A673 (cell line): ENCODE data around the gene FLRT2. TPM values are rescaled to one million over a fixed set of nuclear protein-coding genes. Genes with fewer than 3 reads are reported as not detected.

Experiments
- BruUV-seq: library from RNA; stranded (reverse); fragments of 400-500 nt; replicated peaks from 2 replicates; lab custom pipeline; 2021; lab: Mats Ljungman, UMichigan
- CTCF ChIA-PET: fragments of 300-600 bp; sonication (Branson Sonifier 250); formaldehyde crosslinking; loops from one replicate; lab custom pipeline; 2022; ENCODE audit warnings: antibody characterized with exemption; lab: Charles Lee
- POLR2A ChIA-PET: fragments of 300-600 bp; sonication (Branson Sonifier 250); formaldehyde crosslinking; loops from one replicate; lab custom pipeline; 2022; ENCODE audit warnings: antibody characterized with exemption; ENCODE audit not compliant: low non-redundant PET; lab: Charles Lee
- DNase-seq: peaks from one replicate; pipeline ENCODE4 v3.0.0-alpha.2; 2015; ENCODE audit warnings: low spot score
- H3K27ac ChIP-seq: fragments of 200-600 bp; sonication (generic); 2 replicates; pipeline ENCODE4 v1.5.1; 2016; ENCODE audit warnings: mixed run types, low read depth, mild to moderate bottlenecking, mixed read lengths, antibody characterized with exemption, low read length; ENCODE audit not compliant: poor library complexity, severe bottlenecking
- H3K27me3 ChIP-seq: fragments of 200-600 bp; sonication (generic); replicated peaks from 2 replicates; pipeline ENCODE4 v1.6.1; 2017; ENCODE audit warnings: mixed run types, low read depth, mild to moderate bottlenecking, mixed read lengths, antibody characterized with exemption, low read length; ENCODE audit not compliant: insufficient read depth, poor library complexity
- H3K36me3 ChIP-seq: fragments of 200-600 bp; sonication (generic); 2 replicates; pipeline ENCODE4 v1.6.1; 2016; ENCODE audit warnings: mixed run types, mild to moderate bottlenecking, mixed read lengths, antibody characterized with exemption, low read length; ENCODE audit not compliant: insufficient read depth, poor library complexity, severe bottlenecking
- H3K4me1 ChIP-seq: fragments of 200-600 bp; sonication (generic); 2 replicates; pipeline ENCODE4 v1.6.1; 2017; ENCODE audit warnings: mixed run types, mild to moderate bottlenecking, mixed read lengths, antibody characterized with exemption, low read length; ENCODE audit not compliant: insufficient read depth, poor library complexity, severe bottlenecking
- H3K4me3 ChIP-seq: fragments of 200-600 bp; sonication (generic); 2 replicates; pipeline ENCODE4 v1.5.1; 2016; ENCODE audit warnings: low read depth, mixed run types, mild to moderate bottlenecking, mixed read lengths, low read length; ENCODE audit not compliant: poor library complexity, severe bottlenecking
- H3K9me3 ChIP-seq: fragments of 200-600 bp; sonication (generic); 2 replicates; pipeline ENCODE4 v1.6.1; 2016; ENCODE audit warnings: mixed run types, low read depth, mild to moderate bottlenecking, mixed read lengths, antibody characterized with exemption, low read length; ENCODE audit not compliant: poor library complexity, severe bottlenecking
- EZH2 ChIP-seq: fragments of 200-600 bp; sonication (generic); IDR thresholded peaks from 2 replicates; pipeline ENCODE4 v1.6.1; 2017; ENCODE audit warnings: borderline replicate concordance, low read depth, mild to moderate bottlenecking, mixed read lengths, antibody characterized with exemption, low read length; ENCODE audit not compliant: poor library complexity, severe bottlenecking
- intact Hi-C: fragments of 100-400 bp; cut with micrococcal nuclease; formaldehyde crosslinking; loops from one replicate; pipeline ENCODE4 v1.10.0; 2022; ENCODE audit not compliant: unreplicated experiment
- total RNA-seq: library from RNA; stranded (reverse); gene quantifications from 2 replicates; pipeline ENCODE4 v1.2.3, GENCODE V29; 2021
- TF ChIP-seq, protein P1 (sequence below): fragments of 300-800, 200-600 bp; sonication (generic); conservative IDR thresholded peaks from 2 replicates; pipeline ENCODE4 v1.5.1; 2017; ENCODE audit warnings: low read depth, mild to moderate bottlenecking, antibody characterized with exemption, low read length, moderate library complexity, mixed read lengths

FLRT2 gene
- total RNA-seq, 1 experiment from 2014 or later, result 128 TPM

DNA sequence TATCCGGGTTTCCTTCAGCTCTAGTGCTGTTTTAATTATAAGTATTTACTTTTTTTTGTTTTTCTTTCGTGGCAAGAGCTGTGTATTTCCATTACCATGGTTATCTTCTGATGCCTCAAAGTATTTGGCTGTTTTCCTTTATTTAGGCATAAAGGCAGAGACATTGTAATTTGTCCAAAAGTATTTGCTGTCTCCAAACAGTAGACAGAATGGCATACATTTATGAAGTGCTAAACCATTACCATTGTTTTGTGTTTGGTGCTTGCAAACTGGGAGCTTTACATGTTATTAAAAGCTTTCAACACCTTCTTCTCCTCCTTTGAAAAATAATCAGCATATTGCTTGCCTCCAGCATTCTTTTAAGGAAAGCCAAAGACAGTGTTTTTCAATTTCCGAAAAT, 46.3 kb downstream of the FLRT2 start:
- intact Hi-C loops, result no loop called here

DNA sequence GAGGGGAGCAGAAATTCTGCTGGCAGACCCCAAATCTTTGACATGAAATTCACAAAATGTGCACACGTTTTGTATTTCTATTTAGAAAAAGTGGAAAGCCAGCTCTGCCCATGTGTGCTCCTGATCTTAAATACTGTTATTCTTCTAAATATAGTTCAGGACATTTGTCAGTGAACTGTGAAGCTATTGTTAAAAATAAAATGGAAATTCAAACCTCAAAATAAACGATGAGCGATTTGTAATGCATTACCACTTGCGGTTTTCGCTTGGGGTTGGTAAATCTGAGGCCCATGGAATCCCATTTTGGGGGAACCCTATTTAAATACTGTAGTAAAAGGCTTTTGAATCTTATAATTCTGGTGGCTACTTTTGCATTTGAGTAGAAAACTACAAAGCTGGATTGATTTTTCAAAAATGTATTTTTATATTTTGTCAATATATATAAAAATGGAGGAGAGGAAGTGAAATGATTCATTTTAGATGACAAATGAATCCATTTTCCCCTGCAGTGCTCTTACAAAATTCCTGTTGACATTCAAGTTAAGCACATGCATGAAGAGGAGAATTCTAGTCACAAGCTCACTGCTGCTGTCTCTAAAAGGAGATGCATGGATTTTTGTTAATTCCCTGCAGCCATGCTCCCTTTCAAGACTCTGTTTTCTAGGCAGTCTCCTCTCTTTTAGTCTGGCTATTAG, 47.1 kb downstream of the FLRT2 start:
- H3K27me3 ChIP-seq, result no peaks in the 10 kb centered on the region
- H3K9me3 ChIP-seq, result no peaks in the 10 kb centered on the region
- no peak overlapping the region for H3K27ac ChIP-seq
- DNase-seq, result no peak
- H3K4me1 ChIP-seq, result peaks cover 61% of the 10 kb centered on the region
- H3K4me3 ChIP-seq, result no peak overlapping the region
- TF ChIP-seq, protein P1, sequence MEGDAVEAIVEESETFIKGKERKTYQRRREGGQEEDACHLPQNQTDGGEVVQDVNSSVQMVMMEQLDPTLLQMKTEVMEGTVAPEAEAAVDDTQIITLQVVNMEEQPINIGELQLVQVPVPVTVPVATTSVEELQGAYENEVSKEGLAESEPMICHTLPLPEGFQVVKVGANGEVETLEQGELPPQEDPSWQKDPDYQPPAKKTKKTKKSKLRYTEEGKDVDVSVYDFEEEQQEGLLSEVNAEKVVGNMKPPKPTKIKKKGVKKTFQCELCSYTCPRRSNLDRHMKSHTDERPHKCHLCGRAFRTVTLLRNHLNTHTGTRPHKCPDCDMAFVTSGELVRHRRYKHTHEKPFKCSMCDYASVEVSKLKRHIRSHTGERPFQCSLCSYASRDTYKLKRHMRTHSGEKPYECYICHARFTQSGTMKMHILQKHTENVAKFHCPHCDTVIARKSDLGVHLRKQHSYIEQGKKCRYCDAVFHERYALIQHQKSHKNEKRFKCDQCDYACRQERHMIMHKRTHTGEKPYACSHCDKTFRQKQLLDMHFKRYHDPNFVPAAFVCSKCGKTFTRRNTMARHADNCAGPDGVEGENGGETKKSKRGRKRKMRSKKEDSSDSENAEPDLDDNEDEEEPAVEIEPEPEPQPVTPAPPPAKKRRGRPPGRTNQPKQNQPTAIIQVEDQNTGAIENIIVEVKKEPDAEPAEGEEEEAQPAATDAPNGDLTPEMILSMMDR, result no peak
- no peak for TF ChIP-seq EZH2
- BruUV-seq, result no TSS peak
- ChIA-PET POLR2A (no interaction called here), CTCF (no interaction called here)
- no peaks in the 10 kb centered on the region for H3K36me3 ChIP-seq
- intact Hi-C loops, result no loop called here

More for the DNA sequence above, 46.3 kb downstream of the FLRT2 start:
- Histone ChIP-seq H3K27ac (no peak overlapping the region), H3K4me3 (no peak overlapping the region), H3K27me3 (no peaks in the 10 kb centered on the region), H3K9me3 (no peaks in the 10 kb centered on the region), H3K4me1 (peaks cover 59% of the 10 kb centered on the region), H3K36me3 (no peaks in the 10 kb centered on the region)
- ChIA-PET POLR2A (no interaction called here), CTCF (no interaction called here)
- BruUV-seq, result no TSS peak
- no peak for DNase-seq
- TF ChIP-seq EZH2, result no peak
- TF ChIP-seq, protein P1, result no peak

DNA sequence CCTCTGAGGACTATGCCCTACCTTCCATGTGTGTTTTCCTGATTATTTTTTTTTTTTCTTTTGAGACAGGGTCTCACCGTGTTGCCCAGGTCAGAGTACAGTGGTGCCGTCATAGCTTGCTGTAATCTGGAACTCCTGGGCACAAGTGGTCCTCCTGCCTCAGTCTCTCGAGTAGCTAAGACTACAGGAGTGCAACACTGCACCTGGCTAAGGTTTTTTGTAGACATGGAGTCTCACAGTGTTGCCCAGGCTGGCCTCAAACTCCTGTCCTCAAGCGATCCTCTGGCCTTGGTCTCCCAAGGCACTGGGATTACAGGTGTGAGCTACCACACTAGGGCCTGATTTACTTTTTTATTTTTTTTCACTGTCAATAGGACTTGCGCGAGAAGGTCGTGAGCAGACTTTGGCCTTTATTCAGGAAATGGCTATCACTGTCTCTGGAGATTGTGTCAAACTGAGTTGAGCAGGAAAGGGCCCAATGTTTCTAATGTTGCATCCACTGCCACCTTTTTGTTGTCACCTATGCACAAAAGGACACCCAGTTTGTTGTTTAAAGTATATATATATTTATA, 47.7 kb downstream of the FLRT2 start:
- no peak overlapping the region for H3K27ac ChIP-seq
- H3K27me3 ChIP-seq, result no peaks in the 10 kb centered on the region
- no peaks in the 10 kb centered on the region for H3K9me3 ChIP-seq
- H3K36me3 ChIP-seq, result no peaks in the 10 kb centered on the region
- H3K4me3 ChIP-seq, result no peak overlapping the region
- no peak for DNase-seq
- POLR2A ChIA-PET, result no interaction called here
- peaks cover 56% of the 10 kb centered on the region for H3K4me1 ChIP-seq
- CTCF ChIA-PET, result no interaction called here
- intact Hi-C loops, result no loop called here
- TF ChIP-seq, protein P1, result no peak
- TF ChIP-seq EZH2, result no peak
- no TSS peak for BruUV-seq
